Activated CD4-positive, alpha-beta T cell treated with anti-CD3 and anti-CD28 coated beads, Interleukin-2, amount 10 ng/mL, durations not matched to agents 24 days and 14 days (primary cell): Measurements from ENCODE around the gene UBE3B. TPM values are rescaled to one million over a fixed set of nuclear protein-coding genes. Genes with fewer than 3 reads are reported as not detected.

Experiments
- DNase-seq: peaks from one replicate; pipeline ENCODE4 v3.0.0; 2022
- H3K27ac Mint-ChIP-seq: one replicate; pipeline ENCODE4 v1.8.0; 2022; ENCODE audit warnings: mild to moderate bottlenecking, mixed read lengths
- H3K27me3 Mint-ChIP-seq: one replicate; pipeline ENCODE4 v1.8.0; 2022; ENCODE audit warnings: mixed read lengths
- H3K36me3 Mint-ChIP-seq: one replicate; pipeline ENCODE4 v1.8.0; 2022; ENCODE audit warnings: low read depth, mild to moderate bottlenecking, mixed read lengths
- H3K4me1 Mint-ChIP-seq: one replicate; pipeline ENCODE4 v1.8.0; 2021; ENCODE audit warnings: mixed read lengths
- H3K4me3 Mint-ChIP-seq: one replicate; pipeline ENCODE4 v1.8.0; 2022; ENCODE audit warnings: mild to moderate bottlenecking, moderate library complexity, mixed read lengths
- H3K9me3 Mint-ChIP-seq: one replicate; pipeline ENCODE4 v1.8.0; 2021; ENCODE audit warnings: mixed read lengths
- intact Hi-C: fragments of 100-400 bp; cut with micrococcal nuclease; formaldehyde crosslinking; loops from one replicate; pipeline ENCODE4 v1.15.1; 2023
- total RNA-seq: library from RNA; stranded (reverse); gene quantifications from 2 replicates; pipeline ENCODE4 v1.2.3, GENCODE V29; 2022

UBE3B gene
- total RNA-seq, 1 donor from 2014 or later, result 32.2 TPM

GRCh38 chr12:109555431-109556315 lies 78.2 kb downstream of the UBE3B start:
- DNase-seq, result no peak
- Mint-ChIP-seq H3K9me3 (no peaks in the 10 kb centered on the region), H3K4me3 (no peak overlapping the region), H3K4me1 (no peaks in the 10 kb centered on the region), H3K36me3 (no peaks in the 10 kb centered on the region), H3K27me3 (no peaks in the 10 kb centered on the region), H3K27ac (no peak overlapping the region)
- intact Hi-C loops, result no loop called here

GRCh38 chr12:109557200-109557599 lies 79.8 kb downstream of the UBE3B start:
- H3K4me1 Mint-ChIP-seq, result no peaks in the 10 kb centered on the region

GRCh38 chr12:109557805-109558204 lies 80.4 kb downstream of the UBE3B start:
- no peaks in the 10 kb centered on the region for H3K27me3 Mint-ChIP-seq
- H3K9me3 Mint-ChIP-seq, result peaks cover 11% of the 10 kb centered on the region
- peaks cover 13% of the 10 kb centered on the region for H3K36me3 Mint-ChIP-seq
- no peak overlapping the region for H3K27ac Mint-ChIP-seq
- H3K4me1 Mint-ChIP-seq, result no peaks in the 10 kb centered on the region
- intact Hi-C loops, result no loop called here
- no peak overlapping the region for H3K4me3 Mint-ChIP-seq
- no peak for DNase-seq

More at GRCh38 chr12:109557200-109557599, 79.8 kb downstream of the UBE3B start:
- Mint-ChIP-seq H3K36me3 (peaks cover 8% of the 10 kb centered on the region), H3K4me3 (no peak overlapping the region), H3K27ac (no peak overlapping the region), H3K27me3 (no peaks in the 10 kb centered on the region), H3K9me3 (peaks cover 7% of the 10 kb centered on the region)
- intact Hi-C loops, result no loop called here
- no peak for DNase-seq

- no peak for DNase-seq
- Mint-ChIP-seq H3K9me3 (peaks cover 11% of the 10 kb centered on the region), H3K36me3 (peaks cover 17% of the 10 kb centered on the region), H3K27ac (no peak overlapping the region), H3K4me3 (no peak overlapping the region), H3K4me1 (no peaks in the 10 kb centered on the region), H3K27me3 (no peaks in the 10 kb centered on the region)
- intact Hi-C loops, result no loop called here
Observed at GRCh38 chr12:109558374-109559199, 81.2 kb downstream of the UBE3B start.

GRCh38 chr12:109559200-109559505 lies 81.7 kb downstream of the UBE3B start:
- DNase-seq, result no peak
- Mint-ChIP-seq H3K9me3 (peaks cover 11% of the 10 kb centered on the region), H3K27ac (no peak overlapping the region), H3K27me3 (no peaks in the 10 kb centered on the region), H3K36me3 (peaks cover 17% of the 10 kb centered on the region), H3K4me3 (no peak overlapping the region), H3K4me1 (no peaks in the 10 kb centered on the region)
- intact Hi-C loops, result no loop called here

GRCh38 chr12:109559601-109560000 lies 82.2 kb downstream of the UBE3B start:
- Mint-ChIP-seq H3K9me3 (peaks cover 11% of the 10 kb centered on the region), H3K36me3 (peaks cover 19% of the 10 kb centered on the region), H3K4me3 (no peak overlapping the region), H3K27me3 (no peaks in the 10 kb centered on the region), H3K27ac (no peak overlapping the region), H3K4me1 (no peaks in the 10 kb centered on the region)
- DNase-seq, result no peak
- intact Hi-C loops, result no loop called here

- no peaks in the 10 kb centered on the region for H3K27me3 Mint-ChIP-seq
- peaks cover 11% of the 10 kb centered on the region for H3K9me3 Mint-ChIP-seq
- no peaks in the 10 kb centered on the region for H3K4me1 Mint-ChIP-seq
- no peak for DNase-seq
- peaks cover 23% of the 10 kb centered on the region for H3K36me3 Mint-ChIP-seq
- no peak overlapping the region for H3K4me3 Mint-ChIP-seq
- H3K27ac Mint-ChIP-seq, result no peak overlapping the region
- intact Hi-C loops, result no loop called here
Observed at GRCh38 chr12:109560867-109561710, 83.7 kb downstream of the UBE3B start.

GRCh38 chr12:109561711-109562030 lies 84.2 kb downstream of the UBE3B start:
- H3K36me3 Mint-ChIP-seq, result peaks cover 23% of the 10 kb centered on the region
- intact Hi-C loops, result no loop called here
- no peak overlapping the region for H3K4me3 Mint-ChIP-seq
- no peaks in the 10 kb centered on the region for H3K27me3 Mint-ChIP-seq
- H3K9me3 Mint-ChIP-seq, result peaks cover 11% of the 10 kb centered on the region
- no peaks in the 10 kb centered on the region for H3K4me1 Mint-ChIP-seq
- no peak for DNase-seq
- no peak overlapping the region for H3K27ac Mint-ChIP-seq

GRCh38 chr12:109562871-109563270 lies 85.4 kb downstream of the UBE3B start:
- Mint-ChIP-seq H3K4me1 (no peaks in the 10 kb centered on the region), H3K36me3 (peaks cover 25% of the 10 kb centered on the region), H3K4me3 (no peak overlapping the region), H3K27me3 (no peaks in the 10 kb centered on the region), H3K27ac (no peak overlapping the region), H3K9me3 (peaks cover 11% of the 10 kb centered on the region)
- intact Hi-C loops, result no loop called here
- no peak for DNase-seq

- Mint-ChIP-seq H3K27ac (no peak overlapping the region), H3K4me1 (no peaks in the 10 kb centered on the region), H3K36me3 (peaks cover 25% of the 10 kb centered on the region), H3K27me3 (no peaks in the 10 kb centered on the region), H3K9me3 (peaks cover 11% of the 10 kb centered on the region), H3K4me3 (no peak overlapping the region)
- intact Hi-C loops, result no loop called here
- no peak for DNase-seq
Observed at GRCh38 chr12:109563291-109564284, 86.2 kb downstream of the UBE3B start.

GRCh38 chr12:109566424-109566823 lies 89.0 kb downstream of the UBE3B start:
- no peak overlapping the region for H3K4me3 Mint-ChIP-seq
- no peak for DNase-seq

GRCh38 chr12:109567296-109567695 lies 89.9 kb downstream of the UBE3B start:
- H3K4me1 Mint-ChIP-seq, result peaks cover 4% of the 10 kb centered on the region
- no peak overlapping the region for H3K4me3 Mint-ChIP-seq
- no peaks in the 10 kb centered on the region for H3K27me3 Mint-ChIP-seq
- H3K36me3 Mint-ChIP-seq, result peaks cover 27% of the 10 kb centered on the region
- intact Hi-C loops, result no loop called here
- H3K27ac Mint-ChIP-seq, result no peak overlapping the region
- peaks cover 3% of the 10 kb centered on the region for H3K9me3 Mint-ChIP-seq
- DNase-seq, result no peak

More at GRCh38 chr12:109566424-109566823, 89.0 kb downstream of the UBE3B start:
- H3K4me1 Mint-ChIP-seq, result no peaks in the 10 kb centered on the region
- H3K36me3 Mint-ChIP-seq, result peaks cover 32% of the 10 kb centered on the region
- H3K9me3 Mint-ChIP-seq, result peaks cover 11% of the 10 kb centered on the region
- intact Hi-C loops, result no loop called here
- H3K27ac Mint-ChIP-seq, result no peak overlapping the region
- no peaks in the 10 kb centered on the region for H3K27me3 Mint-ChIP-seq

GRCh38 chr12:109567967-109568366 lies 90.5 kb downstream of the UBE3B start:
- Mint-ChIP-seq H3K4me3 (no peak overlapping the region), H3K27ac (no peak overlapping the region), H3K36me3 (peaks cover 24% of the 10 kb centered on the region), H3K4me1 (peaks cover 10% of the 10 kb centered on the region), H3K9me3 (peaks cover 3% of the 10 kb centered on the region), H3K27me3 (no peaks in the 10 kb centered on the region)
- no peak for DNase-seq
- intact Hi-C loops, result no loop called here
